ENCODE measurements around the gene ZNF99.
"Not testable (repeated sequence)": the region's sequence is repeated elsewhere in the genome, so short reads cannot be mapped to it uniquely, and the experiment has no call there.

The ZNF99 gene

DNA sequence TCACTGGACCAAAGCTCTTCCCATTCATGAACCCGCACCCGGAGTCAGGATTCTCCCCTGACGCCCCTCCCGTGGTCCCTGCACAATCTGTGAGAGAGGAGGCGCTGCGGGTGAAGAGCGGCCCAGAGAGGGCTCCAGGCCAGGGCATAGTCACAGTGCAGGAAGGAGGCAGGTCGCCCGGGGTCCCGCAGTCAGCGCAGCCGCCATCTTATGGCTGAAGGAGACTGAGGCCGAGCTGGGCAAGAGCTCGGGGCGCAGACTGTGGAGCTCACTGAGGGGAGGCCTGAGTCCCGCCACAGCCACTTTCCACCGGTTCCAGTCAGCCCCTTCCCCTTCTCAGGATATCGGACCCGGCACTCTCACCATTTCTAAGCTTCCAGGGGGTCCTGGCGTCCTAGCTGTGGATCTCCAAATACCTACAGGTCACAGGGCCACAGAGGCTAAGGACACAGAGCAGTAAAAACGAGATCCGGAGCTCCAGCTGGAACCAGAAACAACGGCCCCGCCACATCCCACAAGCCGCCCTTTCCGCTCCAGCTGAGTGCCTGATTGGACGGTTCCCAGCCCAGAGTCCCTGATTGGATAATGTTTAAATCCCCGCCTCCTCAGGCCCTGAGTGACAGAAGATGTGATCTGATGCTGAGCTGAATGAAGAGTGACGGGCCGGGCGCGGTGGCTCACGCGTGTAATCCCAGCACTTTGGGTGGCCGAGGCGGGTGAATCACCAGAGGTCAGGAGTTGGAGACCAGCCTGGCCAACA lies at the start of gene ZNF99:
Gene ZNF99 (minus strand): TSS at position 501 of the 760 bp plus-strand sequence. CDS start 135 bp downstream, at position 366.
- DNase-seq (ENCODE audit: low spot score): no peak

DNA sequence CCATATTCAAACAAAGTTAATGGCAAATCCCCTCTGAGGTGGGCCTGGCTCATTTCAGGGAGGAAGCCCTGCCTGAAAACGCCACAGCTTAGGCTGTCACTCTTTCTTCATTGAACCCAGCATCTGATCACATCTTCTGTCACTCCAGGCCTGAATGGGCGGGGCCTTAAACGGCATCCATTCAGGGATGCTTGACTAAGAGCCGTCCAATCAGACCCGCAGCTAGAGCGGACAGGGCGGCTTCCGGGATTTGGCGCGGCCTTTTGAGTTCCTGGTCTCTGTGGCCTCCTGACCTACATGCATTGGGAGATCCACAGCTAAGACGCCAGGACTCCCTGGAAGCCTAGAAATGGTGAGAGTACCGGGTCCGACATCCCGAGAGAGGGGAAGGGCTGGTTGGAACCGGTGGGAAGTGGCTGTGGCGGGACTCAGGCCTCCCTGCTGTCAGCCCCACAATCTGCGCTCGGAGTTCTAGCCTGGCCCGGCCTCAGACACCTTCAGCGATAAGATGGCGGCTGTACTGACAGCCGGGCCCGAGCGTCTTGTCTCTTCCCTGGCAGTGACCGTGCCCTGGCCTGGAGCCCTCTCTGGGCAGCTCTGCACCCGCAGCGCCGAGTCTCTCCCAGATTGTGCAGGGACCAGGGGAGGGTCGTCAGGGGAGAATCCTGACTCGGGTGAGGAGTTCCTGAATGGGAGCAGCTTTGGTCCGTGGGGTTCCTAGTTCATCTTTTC lies 48.2 kb upstream of the ZNF99 start, which contains the start of gene ZNF723:
Gene ZNF723 (plus strand): TSS at position 261 of the 732 bp plus-strand sequence. CDS start 89 bp downstream, at position 350.
- no peak for DNase-seq (ENCODE audit: low spot score)

DNA sequence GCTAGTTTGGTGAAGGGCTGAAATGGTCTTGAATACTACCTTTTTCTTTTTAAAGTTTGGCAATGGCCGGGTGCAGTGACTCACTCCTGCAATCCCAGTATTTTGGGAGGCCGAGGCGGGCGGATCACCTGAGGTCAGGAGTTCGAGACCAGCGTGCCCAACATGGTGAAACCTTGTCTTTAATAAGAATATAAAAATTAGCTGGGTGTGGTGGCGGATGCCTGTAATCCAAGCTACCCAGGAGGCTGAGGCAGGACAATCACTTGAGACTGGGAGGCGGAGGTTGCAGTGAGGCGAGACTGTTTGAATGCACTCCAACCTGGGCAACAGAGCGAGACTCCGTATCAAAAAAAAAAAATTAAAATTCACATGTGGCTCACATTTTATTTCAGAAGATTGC lies 47.3 kb upstream of the ZNF99 start:
- no peak for DNase-seq (ENCODE audit: low spot score)

DNA sequence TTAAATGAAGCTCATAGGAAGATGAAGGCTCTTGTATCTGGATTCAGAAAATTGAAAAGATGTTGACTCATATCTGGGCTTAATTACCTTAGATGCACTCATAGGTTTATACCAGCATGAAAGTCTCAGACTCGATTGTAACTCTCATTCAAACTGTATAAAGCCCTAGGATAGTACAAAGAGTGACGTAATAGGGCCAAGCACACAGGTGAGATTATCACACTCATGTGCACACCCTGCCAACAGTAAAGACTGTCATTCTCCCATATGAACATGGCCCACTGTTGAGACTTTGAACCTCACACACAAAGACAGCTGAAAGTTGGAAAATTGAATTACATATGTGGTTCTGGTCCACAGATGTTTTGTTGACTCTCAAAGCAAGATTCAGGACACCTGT lies 30.2 kb upstream of the ZNF99 start:
- DNase-seq (ENCODE audit: low spot score): no peak

DNA sequence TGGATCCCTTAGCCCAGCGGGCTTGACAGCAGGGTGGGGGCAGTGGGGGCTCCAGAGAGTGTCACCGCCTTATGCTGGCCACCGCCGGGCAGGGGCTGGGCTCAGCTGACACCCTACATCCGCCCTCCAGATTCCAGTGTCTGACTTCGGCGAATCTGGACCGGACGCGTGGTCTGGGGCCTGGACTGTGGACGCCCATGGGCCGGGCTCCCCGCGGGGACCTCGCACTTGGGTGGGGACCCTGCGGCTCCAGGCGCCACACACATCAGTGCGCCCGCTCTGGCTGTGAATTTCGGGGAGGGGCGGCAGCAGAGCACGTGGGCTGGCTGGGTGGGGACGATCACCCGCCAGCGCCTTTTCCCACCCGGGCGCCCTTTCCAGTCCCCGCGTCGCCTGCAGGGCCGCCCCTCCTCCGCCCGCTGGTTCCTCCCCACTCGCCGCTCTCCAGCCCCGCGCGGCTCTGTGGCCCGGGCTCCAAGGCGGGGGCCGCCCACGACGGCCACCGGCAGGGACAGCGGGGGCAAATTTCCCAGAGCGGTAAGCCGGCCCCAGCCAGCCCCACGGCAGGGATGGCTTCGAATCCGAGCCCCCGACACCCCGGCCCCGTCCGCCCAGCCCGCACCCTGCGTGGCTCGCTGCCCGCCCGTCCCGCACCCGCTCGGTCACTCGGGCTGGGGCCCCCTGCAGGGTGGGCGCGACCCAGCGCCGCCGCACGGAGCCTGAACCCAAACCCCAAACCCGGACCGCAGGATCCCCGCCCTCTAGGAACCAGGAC lies 23.3 kb upstream of the ZNF99 start:
- DNase-seq (ENCODE audit: low spot score): no peak

DNA sequence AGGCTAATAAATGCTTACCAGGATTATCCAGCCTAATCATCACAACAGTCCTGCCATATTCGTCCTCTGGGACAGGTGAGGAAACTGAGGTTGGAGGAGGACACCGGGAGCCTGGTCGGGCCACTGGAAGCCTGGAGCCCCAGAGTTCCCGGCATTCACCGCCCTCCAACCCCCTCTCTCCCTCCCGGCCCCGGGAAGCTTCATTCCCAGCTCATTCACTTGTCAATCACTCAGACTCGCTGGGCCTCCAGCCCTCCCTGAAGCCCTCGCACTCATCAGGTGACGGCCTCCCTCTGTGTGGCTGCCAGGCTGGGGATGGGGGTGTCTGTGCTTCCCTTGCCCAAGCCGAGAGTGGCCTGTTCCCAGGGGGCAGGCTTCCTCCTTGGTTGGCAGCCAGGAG lies 22.5 kb upstream of the ZNF99 start:
- DNase-seq (ENCODE audit: low spot score): no peak

DNA sequence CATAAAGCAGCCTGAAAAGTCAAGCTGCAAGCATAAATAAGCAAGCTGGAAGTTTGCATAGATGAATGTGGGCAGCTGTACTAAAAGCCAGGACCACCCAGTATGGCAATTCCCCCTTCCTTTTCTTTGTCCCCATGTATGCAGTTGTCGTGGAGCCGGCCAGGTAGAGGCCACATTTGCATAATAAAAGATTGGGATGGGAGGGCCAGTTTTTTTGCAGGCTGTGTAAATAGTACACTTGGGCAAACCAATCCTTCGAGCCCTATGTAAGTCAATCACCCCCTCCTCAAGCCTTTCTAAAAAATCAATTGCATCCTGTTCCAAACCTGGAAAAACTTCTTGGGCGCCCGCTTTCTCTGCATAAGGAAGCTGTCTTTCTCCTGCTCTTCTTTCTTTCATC lies 13.1 kb upstream of the ZNF99 start:
- DNase-seq (ENCODE audit: low spot score): no peak

DNA sequence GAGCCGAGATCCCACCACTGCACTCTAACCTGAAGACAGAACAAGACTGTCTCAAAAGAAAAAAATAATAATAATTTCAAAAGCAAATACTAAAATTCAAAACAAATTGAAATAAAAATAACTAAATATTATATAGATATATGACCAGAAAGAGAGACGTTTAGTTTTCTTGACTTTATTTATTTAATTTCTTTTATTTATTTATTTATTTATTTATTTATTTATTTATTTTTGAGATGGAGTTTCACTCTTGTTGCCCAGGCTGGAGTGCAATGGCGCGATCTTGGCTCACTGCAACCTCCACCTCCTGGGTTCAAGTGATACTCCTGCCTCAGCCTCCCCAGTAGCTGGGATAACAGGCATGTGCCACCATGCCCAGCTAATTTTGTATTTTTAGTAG lies 8.9 kb upstream of the ZNF99 start:
- DNase-seq (ENCODE audit: low spot score): not testable (repeated sequence)

DNA sequence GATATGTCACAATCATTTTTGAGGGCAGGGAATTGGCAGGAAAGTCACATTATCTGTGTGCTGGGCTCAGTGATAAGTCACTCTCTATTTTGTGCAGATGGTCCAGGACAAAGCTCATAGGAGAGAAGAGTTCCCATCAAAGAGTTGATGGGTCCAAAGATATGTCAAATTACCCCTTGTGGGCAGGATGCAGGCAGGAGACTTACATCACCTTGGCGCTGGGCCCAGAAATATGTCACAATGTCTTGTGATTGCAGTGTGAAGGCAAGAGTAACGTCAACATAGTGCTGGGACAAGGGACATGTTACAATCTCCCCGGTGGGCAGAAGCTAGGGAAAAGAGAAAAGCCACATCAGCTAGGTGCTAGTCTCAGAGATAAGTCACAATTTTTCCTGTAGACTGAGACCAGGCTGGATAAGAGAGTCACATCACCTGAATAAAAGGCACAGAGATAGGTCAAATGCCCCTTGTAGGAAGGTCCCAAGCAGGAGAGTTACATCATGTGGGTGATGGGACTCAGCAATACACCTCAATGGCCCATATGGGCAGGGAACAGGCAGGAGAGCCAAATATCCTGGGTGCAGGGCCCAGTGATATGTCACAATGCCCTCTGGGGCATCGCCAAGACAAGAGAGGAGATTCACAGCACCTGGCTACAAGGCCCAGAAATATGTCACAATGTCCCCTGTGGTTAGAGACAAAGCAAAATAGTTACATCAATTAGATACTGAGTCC lies 47.9 kb downstream of the ZNF99 start:
- no peak for DNase-seq (ENCODE audit: low spot score)

DNA sequence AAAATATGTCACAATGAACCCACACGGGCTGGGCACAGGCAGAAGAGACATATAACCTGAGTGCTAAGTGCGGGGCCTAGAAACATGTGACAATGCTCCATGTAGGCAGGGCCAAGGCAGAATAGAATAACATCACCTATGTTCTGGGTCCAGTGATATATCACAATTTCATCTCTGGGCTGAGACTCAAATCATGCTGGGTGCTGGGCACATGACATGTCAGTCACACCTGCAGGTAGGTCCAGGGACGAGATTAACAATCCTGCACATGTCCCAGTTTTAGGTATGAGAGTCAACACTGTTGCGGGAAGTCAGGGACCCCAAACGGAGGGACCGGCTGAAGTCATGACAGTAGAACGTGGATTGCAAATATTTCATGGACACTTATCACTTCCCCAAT lies 50.3 kb downstream of the ZNF99 start:
- no peak for DNase-seq (ENCODE audit: low spot score)

DNA sequence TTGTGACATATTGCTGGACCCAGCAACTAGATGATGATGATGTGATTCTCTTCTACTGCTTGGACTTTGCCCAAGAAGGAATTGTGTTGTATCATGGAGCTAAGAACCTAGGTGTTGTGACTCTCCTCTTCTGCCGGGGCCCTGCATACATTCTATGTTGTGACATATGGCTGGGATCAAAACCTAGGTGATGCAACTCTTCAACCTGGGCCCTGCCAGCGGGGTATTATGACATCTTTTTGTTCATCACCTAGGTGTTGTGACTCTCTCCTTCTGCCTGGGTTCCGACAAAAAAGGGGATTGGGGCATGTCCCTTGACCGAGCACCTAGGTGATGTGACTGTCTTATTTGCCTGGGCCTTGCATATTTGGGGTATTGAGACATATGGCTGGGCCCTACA lies 55.7 kb downstream of the ZNF99 start:
- DNase-seq (ENCODE audit: low spot score): not testable (repeated sequence)

DNA sequence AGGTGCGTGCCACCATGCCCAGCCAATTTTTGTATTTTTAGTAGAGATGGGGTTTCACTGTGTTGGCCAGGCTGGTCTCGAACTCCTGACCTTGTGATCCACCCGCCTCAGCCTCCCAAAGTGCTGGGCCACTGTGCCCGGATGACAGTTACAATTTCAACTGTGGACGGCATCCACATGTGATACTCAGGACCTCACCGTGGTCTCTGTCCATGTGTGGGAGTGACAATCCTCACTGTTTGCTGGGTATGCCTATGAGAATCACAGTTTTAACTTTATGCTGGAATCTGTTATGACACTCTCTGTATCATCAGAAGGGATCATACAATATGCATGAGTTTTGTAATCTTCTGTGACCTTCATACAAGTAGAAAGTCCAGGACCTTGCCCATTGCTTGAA lies 62.4 kb downstream of the ZNF99 start:
- DNase-seq (ENCODE audit: low spot score): not testable (repeated sequence)

DNA sequence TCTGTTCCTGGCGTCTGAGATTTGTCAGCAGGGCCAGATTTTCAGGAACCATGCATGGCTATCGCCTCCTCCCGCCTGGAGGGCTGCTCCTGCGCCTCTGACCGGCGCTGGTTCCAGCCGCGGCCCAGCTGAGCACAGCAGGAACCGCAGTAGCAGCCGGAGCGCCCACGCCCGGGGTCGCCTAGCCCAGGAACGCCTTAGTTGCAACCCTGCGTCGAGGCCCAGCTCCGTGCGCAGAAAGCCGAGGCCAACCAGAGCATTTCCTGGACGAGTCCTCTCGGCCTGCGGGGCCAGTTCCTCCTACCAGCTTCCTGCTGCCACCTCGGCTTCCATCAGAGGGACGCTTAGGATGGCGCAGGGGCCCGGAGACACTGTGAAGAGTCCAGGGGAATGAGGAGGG lies 75.0 kb downstream of the ZNF99 start:
- no peak for DNase-seq (ENCODE audit: low spot score)

DNA sequence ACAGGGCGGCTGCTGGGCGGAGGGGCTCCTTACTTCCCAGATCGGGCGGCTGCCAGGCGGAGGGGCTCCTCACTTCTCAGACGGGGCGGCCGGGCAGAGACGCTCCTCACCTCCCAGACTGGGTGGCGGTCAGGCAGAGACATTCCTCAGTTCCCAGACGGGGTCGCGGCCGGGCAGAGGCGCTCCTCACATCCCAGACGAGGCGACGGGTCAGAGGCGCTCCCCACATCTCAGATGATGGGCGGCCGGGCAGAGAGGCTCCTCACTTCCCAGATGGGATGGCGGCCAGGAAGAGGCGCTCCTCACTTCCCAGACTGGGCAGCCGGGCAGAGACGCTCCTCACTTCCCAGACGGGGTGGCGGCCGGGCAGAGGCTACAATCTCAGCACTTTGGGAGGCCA lies 80.9 kb downstream of the ZNF99 start:
- not testable (repeated sequence) for DNase-seq (ENCODE audit: low spot score)

DNA sequence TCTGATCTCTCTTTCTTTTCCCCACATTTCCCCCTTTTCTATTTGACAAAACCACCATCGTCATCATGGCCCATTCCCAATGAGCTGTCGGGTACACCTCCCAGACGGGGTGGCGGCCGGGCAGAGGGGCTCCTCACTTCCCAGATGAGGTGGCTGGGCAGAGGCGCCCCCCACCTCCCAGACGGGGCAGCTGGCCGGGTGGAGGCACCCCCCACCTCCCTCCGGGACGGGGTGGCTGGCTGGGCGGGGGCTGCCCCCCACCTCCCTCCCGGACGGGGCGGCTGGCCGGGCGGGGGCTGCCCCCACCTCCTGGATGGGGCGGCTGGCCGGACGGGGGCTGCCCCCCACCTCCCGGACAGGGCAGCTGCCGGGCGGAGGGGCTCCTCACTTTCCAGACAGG lies 81.3 kb downstream of the ZNF99 start:
- DNase-seq (ENCODE audit: low spot score): not testable (repeated sequence)
